Prostate gland (tissue), 2 donors: ENCODE results near the gene NEK10.

Source experiments
- POLR2A ChIP-seq: fragments of 450-650 bp; IDR thresholded peaks from one replicate; pipeline ENCODE4 v1.6.1; 2016; ENCODE audit warnings: antibody characterized with exemption, mild to moderate bottlenecking
- POLR2AphosphoS5 ChIP-seq: sonication (generic); formaldehyde crosslinking; IDR thresholded peaks from one replicate; pipeline ENCODE4 v1.6.1; 2017; ENCODE audit warnings: antibody characterized with exemption
- TF ChIP-seq, protein P1 (sequence below), 4 experiments: fragments of 200-600 bp in 2 of 4; fragments of 450-650 bp in 2 of 4; sonication (generic) in 2 of 4; IDR thresholded peaks; 1 replicate in 3 of 4; 2 replicates in 1 of 4; pipeline ENCODE4 v1.5.1; 2016 to 2019; ENCODE audit warnings: antibody characterized with exemption in 4 of 4, mild to moderate bottlenecking in 2 of 4, moderate library complexity in 2 of 4

DNA sequence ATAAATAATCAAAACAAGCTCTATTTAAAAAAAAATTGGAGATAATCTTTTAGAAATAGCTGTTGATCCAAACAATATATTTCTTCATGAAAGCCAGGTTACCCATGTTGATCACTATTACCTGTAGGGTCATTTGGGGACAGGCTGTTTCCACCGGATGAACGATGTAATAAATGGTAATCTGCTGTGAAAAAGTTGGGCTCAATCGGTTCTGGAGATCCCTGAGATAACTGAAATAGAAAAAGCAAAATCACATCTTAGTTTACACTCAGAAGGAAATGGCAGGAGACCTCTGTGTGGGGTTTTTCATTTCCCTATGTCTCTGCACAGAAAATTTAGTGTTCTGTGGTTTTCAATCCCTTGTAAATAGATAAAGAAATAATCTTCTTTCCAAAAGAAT, 249.5 kb downstream of the NEK10 start:
- TF ChIP-seq POLR2A (no peak), POLR2AphosphoS5 (no peak)
- TF ChIP-seq, protein P1, sequence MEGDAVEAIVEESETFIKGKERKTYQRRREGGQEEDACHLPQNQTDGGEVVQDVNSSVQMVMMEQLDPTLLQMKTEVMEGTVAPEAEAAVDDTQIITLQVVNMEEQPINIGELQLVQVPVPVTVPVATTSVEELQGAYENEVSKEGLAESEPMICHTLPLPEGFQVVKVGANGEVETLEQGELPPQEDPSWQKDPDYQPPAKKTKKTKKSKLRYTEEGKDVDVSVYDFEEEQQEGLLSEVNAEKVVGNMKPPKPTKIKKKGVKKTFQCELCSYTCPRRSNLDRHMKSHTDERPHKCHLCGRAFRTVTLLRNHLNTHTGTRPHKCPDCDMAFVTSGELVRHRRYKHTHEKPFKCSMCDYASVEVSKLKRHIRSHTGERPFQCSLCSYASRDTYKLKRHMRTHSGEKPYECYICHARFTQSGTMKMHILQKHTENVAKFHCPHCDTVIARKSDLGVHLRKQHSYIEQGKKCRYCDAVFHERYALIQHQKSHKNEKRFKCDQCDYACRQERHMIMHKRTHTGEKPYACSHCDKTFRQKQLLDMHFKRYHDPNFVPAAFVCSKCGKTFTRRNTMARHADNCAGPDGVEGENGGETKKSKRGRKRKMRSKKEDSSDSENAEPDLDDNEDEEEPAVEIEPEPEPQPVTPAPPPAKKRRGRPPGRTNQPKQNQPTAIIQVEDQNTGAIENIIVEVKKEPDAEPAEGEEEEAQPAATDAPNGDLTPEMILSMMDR (IDR thresholded peaks at IDR 0.05), result no peak
